Activated naive CD4-positive, alpha-beta T cell treated with anti-CD3 and anti-CD28 coated beads, Interleukin-2, amount 50 U/mL, for 16 hours (primary cell): ENCODE data around the gene COPA.

ENCODE experiments used
- DNase-seq: peaks from one replicate; pipeline ENCODE4 v3.0.0-alpha.2; 2020

The COPA gene

GRCh38 chr1:160261893-160262794, 80.9 kb downstream of the COPA start, which contains the start of gene DCAF8:
Gene DCAF8 (minus strand): TSS chr1:160262549. CDS start chr1:160244008, 18,541 bp downstream.
- DNase-seq = peak; percentile 98

GRCh38 chr1:160261556-160261892, 81.5 kb downstream of the COPA start:
- peak; percentile 75 for DNase-seq

DNA sequence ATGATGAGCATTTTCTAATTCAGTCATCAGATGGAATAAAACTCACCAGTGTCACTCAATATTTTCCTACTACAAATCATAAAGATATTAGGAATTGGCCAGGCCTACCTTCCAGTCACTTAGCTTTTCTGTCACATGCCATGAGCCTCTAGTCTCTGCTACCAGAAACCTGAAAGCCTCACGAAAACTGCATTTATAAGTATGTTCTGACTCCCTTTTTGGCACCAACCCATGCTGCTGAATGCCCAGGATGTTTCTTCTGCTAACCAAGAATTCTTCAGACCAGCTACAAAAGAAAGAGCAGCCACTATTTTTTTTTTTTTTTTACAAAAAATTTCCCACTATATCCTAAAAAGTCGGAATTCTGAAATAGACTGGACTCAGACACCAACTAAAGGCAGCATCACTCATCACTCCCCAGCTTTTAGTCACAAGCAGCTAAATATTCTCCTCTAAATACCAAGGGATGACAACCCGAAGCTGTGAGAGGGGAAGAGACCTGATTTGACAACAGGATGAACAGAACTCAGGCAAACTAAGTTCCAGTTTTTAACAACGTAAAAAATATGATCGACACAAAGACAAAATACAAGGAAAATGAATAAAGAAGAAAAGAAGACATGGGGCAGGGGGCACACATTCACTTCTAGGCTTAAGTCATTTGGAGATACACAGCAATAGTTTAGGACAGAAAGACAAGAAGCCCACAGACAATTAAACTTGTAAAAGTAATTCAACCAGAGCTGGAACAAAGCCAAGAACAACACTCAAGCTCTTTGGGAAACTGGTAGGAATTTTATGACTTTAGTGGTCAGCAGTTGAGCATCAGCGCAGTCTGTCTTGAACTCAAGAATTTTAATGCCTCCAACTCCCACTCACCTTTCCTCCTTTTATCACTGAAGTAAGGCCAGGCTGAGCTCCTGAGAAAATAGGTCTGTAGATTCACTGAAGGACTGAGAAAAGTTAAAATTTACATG, 82.4 kb downstream of the COPA start:
- no peak for DNase-seq

DNA sequence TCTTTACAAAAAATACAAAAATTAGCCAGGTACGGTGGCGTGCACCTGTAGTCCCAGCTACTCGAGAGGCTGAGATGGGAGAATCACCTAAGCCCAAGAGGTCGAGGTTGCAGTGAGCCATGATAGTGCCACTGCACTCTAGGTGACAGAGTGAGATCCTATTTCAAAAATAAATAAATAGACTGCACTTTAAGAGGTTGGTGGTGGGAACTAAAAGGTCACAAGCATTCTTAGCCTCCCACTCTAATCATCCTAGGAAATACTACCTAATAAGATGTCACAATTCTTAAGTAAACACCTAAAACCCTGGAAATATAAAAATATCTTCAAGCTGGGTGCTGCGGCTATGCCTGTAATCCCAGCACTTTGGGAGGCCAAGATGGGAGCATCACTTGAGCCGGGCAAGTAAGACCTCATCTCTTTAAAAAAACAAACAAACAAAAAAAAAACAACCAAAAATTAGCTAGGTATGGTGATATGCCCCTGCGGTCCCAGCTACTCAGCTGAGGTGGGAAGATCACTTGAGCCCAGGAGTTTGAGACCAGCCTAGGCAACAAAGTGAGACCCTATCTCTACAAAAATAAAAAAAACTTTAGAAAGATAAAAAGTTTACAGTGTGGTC, 84.8 kb downstream of the COPA start:
- DNase-seq = no peak

GRCh38 chr1:160257411-160258015, 85.5 kb downstream of the COPA start:
- no peak for DNase-seq

DNA sequence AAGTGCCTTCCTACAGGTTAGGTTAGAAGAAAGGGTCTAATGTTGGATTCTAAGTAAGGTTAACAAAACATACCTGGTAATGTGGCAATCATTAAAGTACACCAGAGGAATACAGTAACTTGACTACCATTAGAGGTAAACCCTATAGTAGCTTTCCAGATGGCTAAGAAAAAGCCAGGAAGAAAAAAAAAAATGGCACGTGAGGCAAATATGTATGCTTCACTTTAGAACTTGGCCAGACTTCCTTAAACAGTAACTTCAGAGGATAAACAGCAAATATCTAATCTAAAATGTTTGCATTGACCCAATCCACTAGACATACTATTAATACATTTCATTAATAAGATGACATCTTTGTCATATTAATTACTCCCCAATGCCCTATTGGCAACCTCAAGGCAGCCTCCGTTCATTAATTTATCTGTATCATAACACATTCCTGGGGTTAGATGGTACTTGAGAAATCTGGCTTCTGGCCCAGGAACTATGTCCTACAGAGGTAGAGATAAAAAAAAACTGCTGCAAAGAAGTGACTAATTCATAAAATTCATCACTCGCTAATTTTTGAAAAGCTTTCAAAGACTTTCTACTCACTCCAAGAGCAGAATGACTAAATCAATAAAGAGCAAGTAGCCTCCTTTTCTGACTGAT, 86.5 kb downstream of the COPA start:
- DNase-seq = no peak

DNA sequence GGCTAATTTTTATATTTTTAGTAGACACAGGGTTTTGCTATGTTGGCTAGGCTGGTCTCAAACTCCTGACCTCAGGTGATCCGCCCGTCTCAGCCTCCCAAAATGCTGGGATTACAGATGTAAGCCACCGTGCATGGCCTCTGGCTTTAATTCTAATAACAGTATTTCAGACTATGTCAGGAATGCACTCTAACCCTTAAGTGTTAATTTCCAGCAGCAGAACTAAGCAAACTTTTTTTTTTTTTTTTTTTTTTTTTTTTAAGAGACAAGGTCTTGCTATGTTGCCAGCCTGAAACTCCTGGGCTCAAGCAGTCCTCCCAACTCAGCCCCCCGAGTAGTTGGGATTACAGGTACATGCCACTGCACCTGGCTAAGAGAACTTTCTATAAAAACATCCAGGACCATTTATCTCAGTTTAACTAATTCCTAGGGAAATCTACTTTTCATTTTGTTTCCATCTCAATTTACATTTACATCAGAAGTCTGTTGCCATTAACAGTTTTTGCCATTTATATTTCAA, 87.2 kb downstream of the COPA start:
- no peak for DNase-seq

- peak; percentile 61 for DNase-seq
These were observed 91.1 kb downstream of the COPA start for GRCh38 chr1:160251687-160252526.

- DNase-seq = no peak
These were observed 92.0 kb downstream of the COPA start for GRCh38 chr1:160251011-160251410.

GRCh38 chr1:160247053-160247452, 96.0 kb downstream of the COPA start:
- DNase-seq = no peak

- no peak for DNase-seq
These were observed 97.6 kb downstream of the COPA start for GRCh38 chr1:160245434-160245833.

GRCh38 chr1:160244209-160244608, 98.8 kb downstream of the COPA start:
- no peak for DNase-seq

- DNase-seq = no peak
These were observed 99.3 kb downstream of the COPA start for GRCh38 chr1:160243767-160244166.

- DNase-seq = no peak
These were observed 103.3 kb downstream of the COPA start for GRCh38 chr1:160239582-160240299.
